Liver (tissue), 9 donors: ENCODE measurements around the gene NR6A1. TPM values are rescaled to one million over a fixed set of nuclear protein-coding genes. Genes with fewer than 3 reads are reported as not detected.
A peak's percentile ranks its signal among the peaks of the same experiment; 100 is the strongest.

Source experiments
- DNase-seq: peaks from one replicate; pipeline ENCODE4 v3.0.0-alpha.2; 2017; ENCODE audit warnings: low spot score
- H3K27ac ChIP-seq, 2 donors: one replicate each; pipeline ENCODE4 v1.7.0; 2013; ENCODE audit warnings: inconsistent platforms in 2 of 2, low read length in 2 of 2, control low read depth in 1 of 2, low read depth in 1 of 2, mild to moderate bottlenecking in 1 of 2
- H3K27me3 ChIP-seq, 4 donors: one replicate each; pipeline versions ENCODE4 v1.6.1 to v1.7.0; 2013; ENCODE audit warnings: low read length in 3 of 4, inconsistent platforms in 1 of 4, mild to moderate bottlenecking in 1 of 4, moderate library complexity in 1 of 4; ENCODE audit not compliant: control insufficient read depth in 4 of 4, insufficient read depth in 4 of 4
- H3K36me3 ChIP-seq, 4 donors: one replicate each; pipeline versions ENCODE4 v1.6.1 to v1.7.0; 2013; ENCODE audit warnings: low read length in 3 of 4, mild to moderate bottlenecking in 3 of 4, low read depth in 1 of 4, moderate library complexity in 1 of 4; ENCODE audit not compliant: control insufficient read depth in 4 of 4, insufficient read depth in 3 of 4
- H3K4me1 ChIP-seq, 4 donors: one replicate each; pipeline versions ENCODE4 v1.6.1 to v1.7.0; 2013; ENCODE audit warnings: low read length in 3 of 4, mild to moderate bottlenecking in 3 of 4, moderate library complexity in 1 of 4; ENCODE audit not compliant: control insufficient read depth in 4 of 4, insufficient read depth in 4 of 4
- H3K4me3 ChIP-seq, 3 donors: one replicate each; pipeline versions ENCODE4 v1.6.1 to v1.7.0; 2013; ENCODE audit warnings: low read length in 3 of 3, control low read depth in 1 of 3, low read depth in 1 of 3, mild to moderate bottlenecking in 1 of 3
- H3K9ac ChIP-seq, 2 donors: one replicate each; pipeline ENCODE4 v1.7.0; 2013; ENCODE audit warnings: low read length in 2 of 2, mild to moderate bottlenecking in 2 of 2, moderate library complexity in 2 of 2, control low read depth in 1 of 2, low read depth in 1 of 2
- H3K9me3 ChIP-seq, 4 donors: one replicate each; pipeline versions ENCODE4 v1.6.1 to v1.7.0; 2013; ENCODE audit warnings: low read length in 3 of 4; ENCODE audit not compliant: control insufficient read depth in 4 of 4
- EGR1 ChIP-seq, 2 donors: IDR thresholded peaks; 2 replicates each; pipeline ENCODE4 v1.6.1; 2016 to 2018; ENCODE audit warnings: antibody characterized with exemption in 2 of 2, low read depth in 2 of 2
- FOXA1 ChIP-seq: IDR thresholded peaks from 2 replicates; pipeline ENCODE4 v1.6.1; 2016; ENCODE audit warnings: antibody characterized with exemption
- FOXA2 ChIP-seq: IDR thresholded peaks from 2 replicates; pipeline ENCODE4 v1.6.1; 2016; ENCODE audit warnings: antibody characterized with exemption
- GABPA ChIP-seq, 2 donors: IDR thresholded peaks in 1 of 2; conservative IDR thresholded peaks in 1 of 2; 2 replicates each; pipeline ENCODE4 v1.6.1; 2016; ENCODE audit warnings: antibody characterized with exemption in 2 of 2, mild to moderate bottlenecking in 1 of 2, moderate library complexity in 1 of 2
- HNF4A ChIP-seq, 2 donors: conservative IDR thresholded peaks; 2 replicates each; pipeline ENCODE4 v1.6.1; 2016; ENCODE audit warnings: antibody characterized with exemption in 2 of 2, mild to moderate bottlenecking in 2 of 2
- HNF4G ChIP-seq: IDR thresholded peaks from 2 replicates; pipeline ENCODE4 v1.6.1; 2016; ENCODE audit warnings: antibody characterized with exemption
- JUND ChIP-seq, 2 donors: IDR thresholded peaks; 2 replicates each; pipeline ENCODE4 v1.6.1; 2016; ENCODE audit warnings: antibody characterized with exemption in 2 of 2
- NR2F2 ChIP-seq: IDR thresholded peaks from 2 replicates; pipeline ENCODE4 v1.6.1; 2016; ENCODE audit warnings: antibody characterized with exemption
- RAD21 ChIP-seq, 2 donors: IDR thresholded peaks; 2 replicates each; pipeline ENCODE4 v1.6.1; 2016; ENCODE audit warnings: antibody characterized with exemption in 2 of 2, mild to moderate bottlenecking in 2 of 2
- RXRA ChIP-seq, 2 donors: IDR thresholded peaks; 2 replicates each; pipeline ENCODE4 v1.6.1; 2017 to 2018; ENCODE audit warnings: antibody characterized with exemption in 2 of 2, mild to moderate bottlenecking in 1 of 2
- SP1 ChIP-seq: IDR thresholded peaks from 2 replicates; pipeline ENCODE4 v1.6.1; 2018; ENCODE audit warnings: antibody characterized with exemption, mild to moderate bottlenecking
- TAF1 ChIP-seq: conservative IDR thresholded peaks from 2 replicates; pipeline ENCODE4 v1.6.1; 2016; ENCODE audit warnings: antibody characterized with exemption, mild to moderate bottlenecking
- YY1 ChIP-seq: IDR thresholded peaks from 2 replicates; pipeline ENCODE4 v1.6.1; 2016; ENCODE audit warnings: antibody characterized with exemption, mild to moderate bottlenecking
- WGBS: extraction: QIAGEN DNeasy Blood & Tissue Kit; methylation state at CpG from one replicate; pipeline ENCODE4 v1.1.7; 2013; 5-methylcytosine and 5-hydroxymethylcytosine counted together
- polyA plus RNA-seq, 2 donors: library from polyadenylated mRNA; stranded (reverse) in 1 of 2; unstranded in 1 of 2; fragments of 200-250 nt in 1 of 2; fragments of >200 nt in 1 of 2; fragmentation: Nextera tagmentation in 1 of 2; extraction: Ambion mirVana in 1 of 2; gene quantifications; one replicate each; pipeline versions ENCODE4 v1.2.1 to v1.2.3, GENCODE V29; 2013 to 2015
- total RNA-seq, 2 donors: library from RNA; depleted of rRNA; stranded (reverse); fragments of >200 nt; gene quantifications; one replicate each; pipeline ENCODE4 v1.2.3, GENCODE V29; 2014
- TF ChIP-seq, protein P1 (sequence below): IDR thresholded peaks from 2 replicates; pipeline ENCODE4 v1.6.1; 2016; ENCODE audit warnings: antibody characterized with exemption, mild to moderate bottlenecking
- TF ChIP-seq, protein P2 (sequence below): IDR thresholded peaks from 2 replicates; pipeline ENCODE4 v1.6.1; 2016; ENCODE audit warnings: antibody characterized with exemption
- TF ChIP-seq, protein P3 (sequence below): IDR thresholded peaks from 2 replicates; pipeline ENCODE4 v1.6.1; 2016; ENCODE audit warnings: antibody characterized with exemption
- TF ChIP-seq, protein P4 (sequence below): fragments of 150-350 bp; IDR thresholded peaks from 2 replicates; pipeline ENCODE4 v1.5.1; 2017; ENCODE audit warnings: improper control_type of control experiment, low read depth, low read length; ENCODE audit not compliant: missing input control
- donor health status: healthy.
- donor health status: healthy.
- donor health status: healthy.
- donor health status: healthy.
- donor health status: healthy.

The NR6A1 gene
- total and polyA plus RNA-seq, 4 donors, result 0.72 to 6.1 (median 2.1) TPM

DNA sequence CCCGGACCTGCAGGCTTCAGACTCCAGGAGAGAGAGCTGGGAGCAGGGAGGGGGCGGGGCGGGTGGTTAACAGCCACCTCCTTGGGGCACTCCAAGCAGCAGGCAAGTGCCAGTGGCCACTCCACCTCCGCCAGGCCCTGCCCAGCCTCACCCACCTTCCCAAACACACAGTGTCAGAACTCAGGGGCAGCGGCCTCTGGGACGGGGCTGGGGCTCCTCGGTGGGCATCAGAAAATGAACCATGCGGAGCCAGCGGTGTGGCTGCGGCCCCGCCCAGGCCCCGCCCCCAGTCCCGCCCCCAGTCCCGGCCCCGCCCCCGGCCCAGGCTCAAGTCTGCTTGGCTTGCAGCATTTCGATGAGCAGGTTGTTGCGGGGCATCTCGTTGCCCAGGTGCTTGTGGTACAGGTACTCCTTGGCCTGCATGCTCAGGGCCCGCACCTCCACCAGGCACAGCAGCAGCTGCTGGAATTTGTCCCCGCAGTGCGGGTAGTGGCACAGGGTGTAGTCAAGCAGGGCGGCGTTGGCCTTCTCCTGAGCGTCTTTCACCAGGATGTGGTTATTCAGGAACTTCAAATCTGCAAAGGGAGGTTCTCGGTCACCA, 288.6 kb downstream of the NR6A1 start:
- H3K27ac ChIP-seq, result no peak overlapping the region
- no peak overlapping the region for H3K9ac ChIP-seq
- H3K9me3 ChIP-seq, result no peaks in the 10 kb centered on the region
- no peak for TF ChIP-seq FOXA2
- TF ChIP-seq, protein P1, sequence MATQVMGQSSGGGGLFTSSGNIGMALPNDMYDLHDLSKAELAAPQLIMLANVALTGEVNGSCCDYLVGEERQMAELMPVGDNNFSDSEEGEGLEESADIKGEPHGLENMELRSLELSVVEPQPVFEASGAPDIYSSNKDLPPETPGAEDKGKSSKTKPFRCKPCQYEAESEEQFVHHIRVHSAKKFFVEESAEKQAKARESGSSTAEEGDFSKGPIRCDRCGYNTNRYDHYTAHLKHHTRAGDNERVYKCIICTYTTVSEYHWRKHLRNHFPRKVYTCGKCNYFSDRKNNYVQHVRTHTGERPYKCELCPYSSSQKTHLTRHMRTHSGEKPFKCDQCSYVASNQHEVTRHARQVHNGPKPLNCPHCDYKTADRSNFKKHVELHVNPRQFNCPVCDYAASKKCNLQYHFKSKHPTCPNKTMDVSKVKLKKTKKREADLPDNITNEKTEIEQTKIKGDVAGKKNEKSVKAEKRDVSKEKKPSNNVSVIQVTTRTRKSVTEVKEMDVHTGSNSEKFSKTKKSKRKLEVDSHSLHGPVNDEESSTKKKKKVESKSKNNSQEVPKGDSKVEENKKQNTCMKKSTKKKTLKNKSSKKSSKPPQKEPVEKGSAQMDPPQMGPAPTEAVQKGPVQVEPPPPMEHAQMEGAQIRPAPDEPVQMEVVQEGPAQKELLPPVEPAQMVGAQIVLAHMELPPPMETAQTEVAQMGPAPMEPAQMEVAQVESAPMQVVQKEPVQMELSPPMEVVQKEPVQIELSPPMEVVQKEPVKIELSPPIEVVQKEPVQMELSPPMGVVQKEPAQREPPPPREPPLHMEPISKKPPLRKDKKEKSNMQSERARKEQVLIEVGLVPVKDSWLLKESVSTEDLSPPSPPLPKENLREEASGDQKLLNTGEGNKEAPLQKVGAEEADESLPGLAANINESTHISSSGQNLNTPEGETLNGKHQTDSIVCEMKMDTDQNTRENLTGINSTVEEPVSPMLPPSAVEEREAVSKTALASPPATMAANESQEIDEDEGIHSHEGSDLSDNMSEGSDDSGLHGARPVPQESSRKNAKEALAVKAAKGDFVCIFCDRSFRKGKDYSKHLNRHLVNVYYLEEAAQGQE, result no peak
- TF ChIP-seq, protein P2, sequence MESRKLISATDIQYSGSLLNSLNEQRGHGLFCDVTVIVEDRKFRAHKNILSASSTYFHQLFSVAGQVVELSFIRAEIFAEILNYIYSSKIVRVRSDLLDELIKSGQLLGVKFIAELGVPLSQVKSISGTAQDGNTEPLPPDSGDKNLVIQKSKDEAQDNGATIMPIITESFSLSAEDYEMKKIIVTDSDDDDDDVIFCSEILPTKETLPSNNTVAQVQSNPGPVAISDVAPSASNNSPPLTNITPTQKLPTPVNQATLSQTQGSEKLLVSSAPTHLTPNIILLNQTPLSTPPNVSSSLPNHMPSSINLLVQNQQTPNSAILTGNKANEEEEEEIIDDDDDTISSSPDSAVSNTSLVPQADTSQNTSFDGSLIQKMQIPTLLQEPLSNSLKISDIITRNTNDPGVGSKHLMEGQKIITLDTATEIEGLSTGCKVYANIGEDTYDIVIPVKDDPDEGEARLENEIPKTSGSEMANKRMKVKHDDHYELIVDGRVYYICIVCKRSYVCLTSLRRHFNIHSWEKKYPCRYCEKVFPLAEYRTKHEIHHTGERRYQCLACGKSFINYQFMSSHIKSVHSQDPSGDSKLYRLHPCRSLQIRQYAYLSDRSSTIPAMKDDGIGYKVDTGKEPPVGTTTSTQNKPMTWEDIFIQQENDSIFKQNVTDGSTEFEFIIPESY, result no peak
- no peak for TF ChIP-seq FOXA1
- TF ChIP-seq, protein P3, sequence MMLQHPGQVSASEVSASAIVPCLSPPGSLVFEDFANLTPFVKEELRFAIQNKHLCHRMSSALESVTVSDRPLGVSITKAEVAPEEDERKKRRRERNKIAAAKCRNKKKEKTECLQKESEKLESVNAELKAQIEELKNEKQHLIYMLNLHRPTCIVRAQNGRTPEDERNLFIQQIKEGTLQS, result no peak
- TF ChIP-seq SP1, result no peak
- no peak for TF ChIP-seq JUND (IDR thresholded peaks at IDR 0.05)
- TF ChIP-seq TAF1, result no peak
- no peaks in the 10 kb centered on the region for H3K36me3 ChIP-seq
- H3K4me1 ChIP-seq, result no peaks in the 10 kb centered on the region
- no peak overlapping the region for H3K4me3 ChIP-seq
- peak; percentile 48 for DNase-seq
- peaks cover 0 to 2% (median 0%) of the 10 kb centered on the region in 4 donors for H3K27me3 ChIP-seq
- 33% methylated on average over 26 of the region's 26 CpGs for WGBS

DNA sequence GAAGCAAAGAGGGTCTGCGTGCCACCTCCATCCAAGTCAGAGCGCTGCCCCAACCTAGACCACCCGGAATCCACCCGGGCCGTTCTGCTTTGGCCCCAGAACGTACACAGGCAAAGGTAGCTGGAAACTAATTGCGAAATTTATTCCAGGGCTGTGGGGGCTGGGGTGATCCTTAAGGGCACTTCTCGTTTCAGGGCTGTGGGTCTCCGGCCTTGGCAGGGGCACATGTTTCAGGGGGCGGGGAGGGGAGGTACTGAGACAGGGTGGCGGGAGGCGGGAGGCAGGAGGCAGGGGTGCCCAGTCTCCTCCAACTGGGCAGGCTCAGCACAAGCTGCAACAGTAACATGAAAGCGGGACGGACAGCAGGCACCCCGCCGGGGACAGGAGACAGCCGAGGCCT, 290.0 kb downstream of the NR6A1 start:
- no peaks in the 10 kb centered on the region for H3K36me3 ChIP-seq
- no peaks in the 10 kb centered on the region for H3K4me1 ChIP-seq
- no peak overlapping the region for H3K27ac ChIP-seq
- DNase-seq, result no peak
- no peak for TF ChIP-seq GABPA (IDR thresholded peaks at IDR 0.05 in 1 of 2, conservative IDR thresholded peaks at IDR 0.05 in 1 of 2)
- TF ChIP-seq SP1, result no peak
- TF ChIP-seq EGR1 (IDR thresholded peaks at IDR 0.05; ENCODE audit: low read depth in 2 of 2), result no peak
- TF ChIP-seq HNF4A (conservative IDR thresholded peaks at IDR 0.05), result no peak
- TF ChIP-seq, protein P3, result no peak
- no peak for TF ChIP-seq HNF4G
- TF ChIP-seq, protein P1, result no peak
- TF ChIP-seq, protein P2, result no peak
- TF ChIP-seq TAF1, result no peak
- TF ChIP-seq YY1, result no peak
- TF ChIP-seq FOXA2, result no peak
- TF ChIP-seq, protein P4, sequence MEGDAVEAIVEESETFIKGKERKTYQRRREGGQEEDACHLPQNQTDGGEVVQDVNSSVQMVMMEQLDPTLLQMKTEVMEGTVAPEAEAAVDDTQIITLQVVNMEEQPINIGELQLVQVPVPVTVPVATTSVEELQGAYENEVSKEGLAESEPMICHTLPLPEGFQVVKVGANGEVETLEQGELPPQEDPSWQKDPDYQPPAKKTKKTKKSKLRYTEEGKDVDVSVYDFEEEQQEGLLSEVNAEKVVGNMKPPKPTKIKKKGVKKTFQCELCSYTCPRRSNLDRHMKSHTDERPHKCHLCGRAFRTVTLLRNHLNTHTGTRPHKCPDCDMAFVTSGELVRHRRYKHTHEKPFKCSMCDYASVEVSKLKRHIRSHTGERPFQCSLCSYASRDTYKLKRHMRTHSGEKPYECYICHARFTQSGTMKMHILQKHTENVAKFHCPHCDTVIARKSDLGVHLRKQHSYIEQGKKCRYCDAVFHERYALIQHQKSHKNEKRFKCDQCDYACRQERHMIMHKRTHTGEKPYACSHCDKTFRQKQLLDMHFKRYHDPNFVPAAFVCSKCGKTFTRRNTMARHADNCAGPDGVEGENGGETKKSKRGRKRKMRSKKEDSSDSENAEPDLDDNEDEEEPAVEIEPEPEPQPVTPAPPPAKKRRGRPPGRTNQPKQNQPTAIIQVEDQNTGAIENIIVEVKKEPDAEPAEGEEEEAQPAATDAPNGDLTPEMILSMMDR, result no peak
- TF ChIP-seq FOXA1, result no peak
- TF ChIP-seq RAD21 (IDR thresholded peaks at IDR 0.05), result no peak
- TF ChIP-seq NR2F2, result no peak
- no peak for TF ChIP-seq RXRA (IDR thresholded peaks at IDR 0.05)
- no peaks in the 10 kb centered on the region for H3K9me3 ChIP-seq
- 47% methylated on average over 17 of the region's 17 CpGs for WGBS
- H3K4me3 ChIP-seq, result no peak overlapping the region
- peaks cover 0 to 2% (median under 1%) of the 10 kb centered on the region in 4 donors for H3K27me3 ChIP-seq
- no peak overlapping the region for H3K9ac ChIP-seq
